HepG2 (cell line): Measurements from ENCODE around the gene TNFRSF21.

Experiments
- CHD4 ChIP-seq: fragments of 200-600 bp; sonication (generic); IDR thresholded peaks from 2 replicates; pipeline ENCODE4 v1.7.0; 2017; ENCODE audit warnings: mild to moderate bottlenecking, low read length, borderline replicate concordance
- DMAP1 ChIP-seq: IDR thresholded peaks from 2 replicates; pipeline ENCODE4 v1.6.1; 2016
- EHMT2 ChIP-seq: fragments of 200-600 bp; sonication (generic); IDR thresholded peaks from 2 replicates; pipeline ENCODE4 v1.7.0; 2017; ENCODE audit warnings: antibody characterized with exemption, low read depth, low read length, borderline replicate concordance
- FOXJ3 ChIP-seq: sonication (generic); formaldehyde crosslinking; IDR thresholded peaks from 2 replicates; pipeline ENCODE4 v1.4.0; 2020; ENCODE audit warnings: missing genetic modification reagents, mild to moderate bottlenecking, borderline replicate concordance
- JUND ChIP-seq: sonication (generic); formaldehyde crosslinking; IDR thresholded peaks from 2 replicates; pipeline ENCODE4 v1.8.0; 2022; ENCODE audit warnings: mild to moderate bottlenecking, missing genetic modification reagents
- PBX3 ChIP-seq: sonication (generic); formaldehyde crosslinking; IDR thresholded peaks from 2 replicates; pipeline ENCODE4 v1.8.1; 2023; ENCODE audit warnings: missing genetic modification reagents, inconsistent platforms, borderline replicate concordance
- POLR2A ChIP-seq, 2 experiments: IDR thresholded peaks; 2 replicates each; pipeline ENCODE4 v1.6.1; 2011; ENCODE audit warnings: low read depth in 2 of 2, low read length in 2 of 2, mild to moderate bottlenecking in 1 of 2, moderate library complexity in 1 of 2; ENCODE audit not compliant: insufficient read depth in 1 of 2
- RNF2 ChIP-seq: fragments of 450-650 bp; conservative IDR thresholded peaks from 2 replicates; pipeline ENCODE4 v1.6.1; 2016; ENCODE audit warnings: low read depth
- SMC3 ChIP-seq: IDR thresholded peaks from 2 replicates; pipeline ENCODE4 v1.6.1; 2011; ENCODE audit warnings: low read length, improper control_type of control experiment
- TBP ChIP-seq: sonication (generic); formaldehyde crosslinking; IDR thresholded peaks from 2 replicates; pipeline ENCODE4 v1.5.0; 2020; ENCODE audit warnings: missing genetic modification reagents
- TCF12 ChIP-seq, 2 experiments: fragments of 450-650 bp in 1 of 2; sonication (generic) in 1 of 2; formaldehyde crosslinking in 1 of 2; IDR thresholded peaks; 2 replicates each; pipeline versions ENCODE4 v1.6.1 to v1.8.0; 2017 to 2022; ENCODE audit warnings: antibody characterized with exemption in 1 of 2, mild to moderate bottlenecking in 1 of 2, missing genetic modification reagents in 1 of 2, moderate library complexity in 1 of 2
- ZNF775 ChIP-seq: sonication (generic); formaldehyde crosslinking; IDR thresholded peaks from 2 replicates; pipeline ENCODE4 v1.4.0; 2020; ENCODE audit warnings: missing genetic modification reagents, mild to moderate bottlenecking, moderate library complexity, borderline replicate concordance
- TF ChIP-seq, protein P1 (sequence below): sonication (generic); formaldehyde crosslinking; IDR thresholded peaks from 2 replicates; pipeline ENCODE4 v1.5.1; 2020; ENCODE audit warnings: missing genetic modification reagents, mild to moderate bottlenecking, borderline replicate concordance
- TF ChIP-seq, protein P2 (sequence below): sonication (generic); formaldehyde crosslinking; IDR thresholded peaks from 2 replicates; pipeline ENCODE4 v1.5.0; 2020; ENCODE audit warnings: mild to moderate bottlenecking, missing genetic modification reagents, moderate library complexity

DNA sequence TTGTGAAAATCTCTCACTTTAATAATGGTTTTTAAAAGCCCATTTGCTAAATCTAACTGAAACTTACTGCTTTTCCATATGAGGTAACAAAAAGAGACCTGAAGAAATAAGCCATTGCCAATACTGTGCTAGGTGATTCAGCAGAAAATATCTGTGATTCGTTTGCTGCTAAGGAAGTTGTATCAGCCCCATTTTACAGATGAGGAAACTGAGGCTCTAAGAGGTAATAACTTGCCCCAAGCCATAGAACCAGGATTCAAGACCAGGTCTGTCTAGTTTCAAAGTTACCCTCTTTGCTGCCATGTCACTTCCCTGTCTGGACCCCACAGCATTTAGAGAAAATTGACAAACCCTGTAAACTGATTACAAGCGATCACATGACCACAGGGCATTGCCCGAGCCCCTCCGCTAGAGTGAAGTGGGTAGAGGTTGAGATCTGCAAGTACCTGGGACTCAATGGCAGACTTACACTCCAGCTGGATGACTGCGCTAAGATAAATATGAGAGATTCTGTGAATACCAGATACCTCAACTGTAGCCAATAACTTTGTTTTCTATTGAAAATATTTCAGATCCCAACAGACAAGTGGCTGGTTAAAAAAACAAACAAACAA, 69.3 kb downstream of the TNFRSF21 start:
- TF ChIP-seq TCF12 (IDR thresholded peaks at IDR 0.05): no peak
- no peak for TF ChIP-seq TCF12 (CRISPR knock-in tag; IDR thresholded peaks at IDR 0.05)
- TF ChIP-seq JUND (CRISPR knock-in tag): no peak
- no peak for TF ChIP-seq FOXJ3 (CRISPR knock-in tag)
- TF ChIP-seq SMC3: no peak
- TF ChIP-seq CHD4: no peak
- TF ChIP-seq TBP (CRISPR knock-in tag): no peak
- TF ChIP-seq DMAP1 (CRISPR knock-in tag): no peak
- TF ChIP-seq, protein P1, sequence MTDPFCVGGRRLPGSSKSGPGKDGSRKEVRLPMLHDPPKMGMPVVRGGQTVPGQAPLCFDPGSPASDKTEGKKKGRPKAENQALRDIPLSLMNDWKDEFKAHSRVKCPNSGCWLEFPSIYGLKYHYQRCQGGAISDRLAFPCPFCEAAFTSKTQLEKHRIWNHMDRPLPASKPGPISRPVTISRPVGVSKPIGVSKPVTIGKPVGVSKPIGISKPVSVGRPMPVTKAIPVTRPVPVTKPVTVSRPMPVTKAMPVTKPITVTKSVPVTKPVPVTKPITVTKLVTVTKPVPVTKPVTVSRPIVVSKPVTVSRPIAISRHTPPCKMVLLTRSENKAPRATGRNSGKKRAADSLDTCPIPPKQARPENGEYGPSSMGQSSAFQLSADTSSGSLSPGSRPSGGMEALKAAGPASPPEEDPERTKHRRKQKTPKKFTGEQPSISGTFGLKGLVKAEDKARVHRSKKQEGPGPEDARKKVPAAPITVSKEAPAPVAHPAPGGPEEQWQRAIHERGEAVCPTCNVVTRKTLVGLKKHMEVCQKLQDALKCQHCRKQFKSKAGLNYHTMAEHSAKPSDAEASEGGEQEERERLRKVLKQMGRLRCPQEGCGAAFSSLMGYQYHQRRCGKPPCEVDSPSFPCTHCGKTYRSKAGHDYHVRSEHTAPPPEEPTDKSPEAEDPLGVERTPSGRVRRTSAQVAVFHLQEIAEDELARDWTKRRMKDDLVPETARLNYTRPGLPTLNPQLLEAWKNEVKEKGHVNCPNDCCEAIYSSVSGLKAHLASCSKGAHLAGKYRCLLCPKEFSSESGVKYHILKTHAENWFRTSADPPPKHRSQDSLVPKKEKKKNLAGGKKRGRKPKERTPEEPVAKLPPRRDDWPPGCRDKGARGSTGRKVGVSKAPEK (CRISPR knock-in tag): no peak
- no peak for TF ChIP-seq POLR2A (IDR thresholded peaks at IDR 0.05; ENCODE audit: insufficient read depth in 1 of 2, low read depth in 2 of 2, low read length in 2 of 2)
- TF ChIP-seq, protein P2, sequence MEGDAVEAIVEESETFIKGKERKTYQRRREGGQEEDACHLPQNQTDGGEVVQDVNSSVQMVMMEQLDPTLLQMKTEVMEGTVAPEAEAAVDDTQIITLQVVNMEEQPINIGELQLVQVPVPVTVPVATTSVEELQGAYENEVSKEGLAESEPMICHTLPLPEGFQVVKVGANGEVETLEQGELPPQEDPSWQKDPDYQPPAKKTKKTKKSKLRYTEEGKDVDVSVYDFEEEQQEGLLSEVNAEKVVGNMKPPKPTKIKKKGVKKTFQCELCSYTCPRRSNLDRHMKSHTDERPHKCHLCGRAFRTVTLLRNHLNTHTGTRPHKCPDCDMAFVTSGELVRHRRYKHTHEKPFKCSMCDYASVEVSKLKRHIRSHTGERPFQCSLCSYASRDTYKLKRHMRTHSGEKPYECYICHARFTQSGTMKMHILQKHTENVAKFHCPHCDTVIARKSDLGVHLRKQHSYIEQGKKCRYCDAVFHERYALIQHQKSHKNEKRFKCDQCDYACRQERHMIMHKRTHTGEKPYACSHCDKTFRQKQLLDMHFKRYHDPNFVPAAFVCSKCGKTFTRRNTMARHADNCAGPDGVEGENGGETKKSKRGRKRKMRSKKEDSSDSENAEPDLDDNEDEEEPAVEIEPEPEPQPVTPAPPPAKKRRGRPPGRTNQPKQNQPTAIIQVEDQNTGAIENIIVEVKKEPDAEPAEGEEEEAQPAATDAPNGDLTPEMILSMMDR (CRISPR knock-in tag): no peak
- TF ChIP-seq PBX3 (CRISPR knock-in tag): no peak
- no peak for TF ChIP-seq ZNF775 (CRISPR knock-in tag)
- TF ChIP-seq EHMT2: no peak
- TF ChIP-seq RNF2: no peak
